Activated T-helper 9 cell treated with anti-CD3 and anti-CD28 coated beads, Interleukin-2, amount 50 U/mL, for 16 hours (primary cell): ENCODE measurements around the gene FARSB.
"Not testable (repeated sequence)": the region's sequence is repeated elsewhere in the genome, so short reads cannot be mapped to it uniquely, and the experiment has no call there.

Source experiments
- DNase-seq: peaks from one replicate; pipeline ENCODE4 v3.0.0-alpha.2; 2020; ENCODE audit warnings: low read depth

Gene FARSB

DNA sequence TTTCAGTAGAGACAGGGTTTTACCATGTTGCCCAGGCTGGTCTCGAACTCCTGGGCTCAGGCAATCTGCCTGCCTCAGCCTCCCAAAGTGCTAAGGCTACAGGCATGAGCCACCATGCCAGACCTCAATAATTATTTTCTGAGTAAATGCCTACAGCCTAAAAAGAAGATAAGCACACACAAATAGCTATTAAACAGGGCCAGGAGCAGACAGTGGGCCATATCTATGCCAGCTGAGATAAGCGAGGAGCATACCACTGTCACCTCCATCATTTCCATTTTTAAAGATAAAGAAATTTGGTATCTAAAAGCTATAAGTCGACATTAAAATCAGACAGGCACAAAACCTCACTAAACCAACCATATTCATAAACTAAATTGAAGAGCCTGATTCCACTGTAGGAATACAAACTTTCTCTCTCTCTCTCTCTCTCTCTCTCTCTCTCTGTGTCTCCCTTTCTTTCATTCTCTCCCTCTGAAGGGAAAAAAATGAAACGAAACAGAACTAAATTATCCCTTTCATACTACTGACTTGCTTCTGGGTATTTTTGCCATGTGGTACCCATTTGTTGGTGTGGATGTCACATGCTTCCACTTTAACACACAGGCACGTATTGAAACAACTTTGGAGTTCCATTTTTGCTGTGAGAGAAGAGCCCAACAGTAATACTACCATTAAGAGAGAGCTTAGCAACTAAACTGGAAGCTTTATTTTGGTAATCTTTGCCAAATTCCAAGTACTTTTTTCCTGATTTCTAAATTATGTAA lies 51.0 kb downstream of the FARSB start:
- DNase-seq = no peak

DNA sequence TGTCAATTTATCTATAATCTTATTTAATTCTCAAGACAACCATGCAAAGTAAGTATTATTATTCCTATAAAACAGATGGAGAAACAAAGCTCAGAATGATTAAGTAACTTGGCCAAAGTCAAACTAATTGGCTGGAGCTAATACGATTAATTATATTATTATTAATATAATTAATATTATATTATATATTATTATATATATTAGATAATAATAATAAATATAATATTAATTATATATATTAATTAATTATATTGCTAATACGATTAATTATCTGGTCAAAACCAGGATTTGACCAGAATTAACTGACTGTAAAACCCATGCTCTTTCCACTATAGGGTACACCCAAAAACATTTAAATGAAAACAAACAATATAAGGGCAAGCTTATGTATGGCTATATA lies 52.4 kb downstream of the FARSB start:
- DNase-seq = no peak

DNA sequence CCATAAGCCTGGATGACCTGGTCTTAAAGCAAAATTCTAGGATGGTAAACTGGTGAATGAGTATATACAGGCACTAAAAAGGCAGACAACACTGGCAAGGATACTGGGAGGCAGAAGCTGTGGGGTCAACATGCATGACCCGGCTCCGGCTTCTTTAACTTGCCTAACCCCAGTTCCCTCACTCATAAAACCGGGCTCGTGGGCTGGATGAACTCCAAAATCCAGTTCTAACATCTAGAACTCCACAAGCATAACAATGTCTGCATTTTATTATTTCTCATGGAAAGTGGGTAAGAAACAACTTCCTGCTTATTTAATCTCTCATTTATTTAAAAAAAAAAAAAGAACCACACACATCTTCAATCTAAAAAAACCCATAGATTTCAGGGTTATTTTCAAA lies 57.3 kb downstream of the FARSB start:
- DNase-seq = no peak

DNA sequence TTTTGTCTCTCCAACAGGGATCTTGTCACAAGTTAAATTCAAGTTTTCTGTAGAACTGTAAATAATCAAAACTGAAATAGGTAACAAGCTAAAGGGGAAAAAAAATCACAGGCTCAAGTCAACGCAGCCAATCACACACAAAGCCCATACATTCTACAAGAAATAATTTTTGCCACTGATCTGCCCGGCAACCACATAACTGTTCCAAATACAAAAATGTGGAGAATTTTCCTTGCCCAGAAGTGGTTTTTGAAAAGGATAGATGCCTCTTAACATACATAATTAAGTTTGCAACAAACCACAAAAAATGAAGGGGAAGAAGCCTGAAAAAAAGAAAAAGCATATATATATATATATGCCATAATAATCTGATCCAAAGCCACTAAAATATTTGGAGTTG lies 60.3 kb downstream of the FARSB start:
- DNase-seq = no peak

DNA sequence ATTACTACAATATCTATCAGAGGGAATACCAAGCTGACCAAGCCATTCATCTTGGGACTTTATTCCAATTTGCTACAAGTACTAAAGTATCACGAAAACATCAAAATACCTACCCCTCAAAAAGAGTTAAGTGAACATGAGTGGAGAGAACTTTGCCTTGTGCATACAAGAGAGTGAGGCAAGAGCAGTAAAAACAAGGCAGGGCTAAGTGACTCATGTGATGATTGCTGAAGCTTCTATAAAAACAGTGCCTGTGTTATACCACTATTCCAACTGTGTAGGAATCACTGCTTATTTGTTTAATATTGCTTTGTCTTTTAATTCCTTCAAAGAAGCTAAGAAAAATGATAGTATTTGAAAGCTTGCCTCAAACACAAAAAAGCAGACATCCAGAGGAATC lies 61.2 kb downstream of the FARSB start:
- no peak for DNase-seq

DNA sequence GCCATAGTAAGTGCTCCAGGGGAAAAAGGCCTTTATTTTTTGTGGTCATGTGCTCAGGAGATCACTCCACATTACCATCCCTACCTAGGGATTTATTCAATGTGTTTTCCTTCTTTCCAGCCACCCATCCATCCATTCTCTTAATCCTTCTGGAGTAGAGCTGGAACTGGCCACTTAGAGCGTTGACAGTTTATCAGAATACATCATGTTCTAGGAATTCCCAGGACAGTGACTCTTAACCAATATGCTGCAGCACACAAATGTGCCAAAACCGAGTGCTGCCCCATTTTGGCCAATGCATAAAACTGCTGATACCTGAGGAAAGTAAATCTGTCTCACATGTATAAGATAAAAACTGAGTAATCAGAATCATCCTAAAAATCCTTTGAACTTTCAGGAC lies 63.7 kb downstream of the FARSB start:
- DNase-seq = no peak

DNA sequence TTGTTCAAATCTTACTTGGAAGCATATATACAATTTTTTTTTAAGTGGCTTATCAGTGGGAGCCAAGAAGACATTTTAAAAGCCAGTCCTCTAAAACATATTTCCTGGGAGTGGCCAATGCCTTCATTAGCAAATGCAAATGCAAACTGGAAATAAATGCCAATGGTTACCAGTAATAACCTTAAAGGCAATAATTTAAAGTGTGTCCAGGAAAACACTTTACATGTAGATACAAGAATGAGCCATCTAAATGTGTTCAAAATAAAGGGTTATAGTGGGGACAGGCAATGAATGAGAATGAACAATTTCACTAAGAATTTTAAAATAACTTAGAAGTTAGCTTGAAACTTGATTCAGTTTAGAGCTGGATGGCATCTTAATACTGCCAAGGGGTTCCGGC lies 64.2 kb downstream of the FARSB start:
- DNase-seq = no peak

DNA sequence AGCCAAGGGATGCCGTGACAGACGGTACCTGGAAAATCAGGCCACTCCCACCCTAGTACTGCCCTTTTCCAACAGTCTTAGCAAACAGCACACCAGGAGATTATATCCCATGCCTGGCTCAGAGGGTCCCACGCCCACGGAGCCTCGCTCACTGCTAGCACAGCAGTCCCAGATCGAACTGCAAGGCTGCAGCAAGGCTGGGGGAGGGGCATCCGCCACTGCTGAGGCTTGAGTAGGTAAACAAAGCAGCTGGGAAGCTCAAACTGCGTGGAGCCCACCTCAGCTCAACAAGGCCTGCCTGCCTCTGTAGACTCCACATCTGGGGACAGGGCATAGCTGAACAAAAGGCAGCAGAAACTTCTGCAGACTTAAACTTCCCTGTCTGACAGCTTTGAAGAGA lies 71.3 kb downstream of the FARSB start:
- DNase-seq = not testable (repeated sequence)

DNA sequence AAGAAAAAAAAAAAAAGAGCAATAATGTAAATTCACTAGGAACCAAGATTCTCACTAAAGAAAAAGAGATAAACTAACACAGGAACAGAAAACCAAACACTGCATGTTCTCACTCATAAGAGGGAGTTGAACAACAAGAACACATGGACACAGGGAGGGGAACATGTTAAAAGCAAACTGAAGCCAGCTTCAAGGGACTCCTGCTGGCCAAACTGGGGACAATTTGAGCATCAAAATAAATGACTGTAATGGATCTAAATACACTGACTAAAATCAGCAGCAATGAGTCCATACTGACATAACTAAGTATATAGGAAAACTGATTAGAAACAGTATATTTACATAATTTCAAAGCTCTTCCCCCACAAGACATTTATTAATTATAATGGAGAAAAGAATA lies 73.0 kb downstream of the FARSB start:
- DNase-seq = no peak

DNA sequence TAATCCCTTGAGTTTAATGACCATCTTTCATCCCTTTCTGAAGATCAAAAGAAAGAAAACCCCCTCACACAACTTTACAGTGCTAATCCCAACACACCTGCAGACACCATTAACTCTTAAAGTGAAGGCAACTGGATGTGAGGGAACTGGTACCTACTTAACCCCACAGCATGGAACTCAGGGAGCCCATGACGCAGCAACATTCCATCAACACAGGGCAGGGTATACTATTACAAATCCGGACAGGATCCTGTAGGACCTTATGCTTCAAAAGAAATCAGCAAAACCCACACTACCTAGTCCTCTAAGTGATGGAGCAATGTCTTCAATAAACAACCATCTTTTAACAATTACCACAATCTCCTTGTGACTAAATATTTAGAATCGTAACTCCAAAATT lies 78.6 kb downstream of the FARSB start:
- no peak for DNase-seq

DNA sequence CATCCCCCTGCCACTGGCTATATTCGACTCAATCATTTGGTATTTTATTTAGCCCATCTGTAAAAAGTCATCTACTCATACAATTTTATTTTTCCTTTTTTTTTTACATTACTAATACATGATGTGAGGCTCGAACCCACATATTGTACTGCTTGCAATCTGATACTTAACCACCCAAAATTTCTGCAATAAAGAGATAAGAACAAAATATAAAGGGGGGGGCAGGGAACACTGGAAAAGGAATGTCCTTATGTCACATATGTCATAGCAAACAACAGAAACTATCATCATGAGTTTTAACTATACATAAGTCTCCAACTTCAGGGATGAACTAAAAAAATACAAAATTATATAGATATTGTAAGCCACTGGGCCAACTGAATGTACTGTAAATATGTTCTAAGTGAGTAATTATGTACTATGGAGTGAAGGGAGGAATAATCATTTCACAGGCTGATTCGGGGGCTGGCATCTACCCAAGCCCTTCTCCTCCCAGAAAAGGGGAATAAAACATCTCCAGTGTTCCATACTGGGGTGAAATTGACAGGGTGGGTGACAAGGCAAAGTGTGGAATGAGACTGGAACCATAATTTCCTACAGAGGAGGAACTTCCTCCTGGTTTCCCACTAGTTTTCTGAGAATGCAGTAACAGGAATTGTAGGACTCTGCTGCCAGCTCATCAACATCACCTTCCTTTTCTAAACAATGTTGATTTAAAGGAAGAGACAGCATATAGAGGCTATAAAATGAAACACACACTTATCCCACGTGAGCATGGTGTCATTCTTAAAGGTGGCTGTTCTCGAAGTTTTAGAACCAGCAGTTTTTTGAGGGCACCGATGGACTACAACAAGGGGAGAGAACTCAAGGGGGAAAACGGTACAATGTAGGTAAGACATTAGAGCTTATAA lies 79.5 kb downstream of the FARSB start:
- DNase-seq = no peak

DNA sequence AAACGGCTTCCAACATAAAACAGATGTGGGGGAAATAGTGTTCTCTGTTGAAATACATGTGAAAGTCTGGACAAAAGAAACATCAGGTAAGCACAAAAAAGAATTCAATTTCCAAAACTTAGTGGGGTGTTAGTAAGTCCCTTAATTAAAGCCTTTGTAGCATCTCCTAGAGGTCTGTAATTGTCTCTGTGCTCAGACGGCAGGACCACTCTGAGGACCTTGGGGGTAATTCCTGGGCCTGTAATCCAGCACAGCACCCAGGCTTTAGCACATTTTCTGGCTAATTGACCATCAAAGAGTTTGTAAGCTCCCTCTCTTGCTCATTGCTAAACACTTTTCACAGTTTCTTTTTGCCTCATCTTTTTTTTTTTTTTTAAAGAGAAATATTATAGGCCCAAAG lies 80.3 kb downstream of the FARSB start:
- no peak for DNase-seq

DNA sequence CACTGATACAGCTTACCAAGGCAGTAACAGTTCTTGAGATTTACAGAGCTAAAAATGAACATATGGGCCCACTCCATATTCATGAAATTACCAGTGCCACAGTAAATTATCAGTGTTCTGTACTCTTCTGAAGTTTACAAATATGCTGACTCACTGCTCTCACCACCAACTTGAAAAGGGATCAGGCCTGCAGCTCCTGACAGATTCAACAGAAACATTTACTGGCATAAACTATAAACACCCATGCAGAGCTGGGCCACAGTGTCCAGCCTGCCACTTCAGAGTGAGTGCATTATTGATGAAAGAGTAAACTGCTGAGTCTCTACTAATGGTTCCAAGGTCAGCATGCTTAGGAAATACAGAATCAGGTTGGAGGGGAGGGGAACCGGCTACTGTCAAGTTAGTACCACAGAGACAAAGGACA lies 83.1 kb downstream of the FARSB start:
- no peak for DNase-seq

DNA sequence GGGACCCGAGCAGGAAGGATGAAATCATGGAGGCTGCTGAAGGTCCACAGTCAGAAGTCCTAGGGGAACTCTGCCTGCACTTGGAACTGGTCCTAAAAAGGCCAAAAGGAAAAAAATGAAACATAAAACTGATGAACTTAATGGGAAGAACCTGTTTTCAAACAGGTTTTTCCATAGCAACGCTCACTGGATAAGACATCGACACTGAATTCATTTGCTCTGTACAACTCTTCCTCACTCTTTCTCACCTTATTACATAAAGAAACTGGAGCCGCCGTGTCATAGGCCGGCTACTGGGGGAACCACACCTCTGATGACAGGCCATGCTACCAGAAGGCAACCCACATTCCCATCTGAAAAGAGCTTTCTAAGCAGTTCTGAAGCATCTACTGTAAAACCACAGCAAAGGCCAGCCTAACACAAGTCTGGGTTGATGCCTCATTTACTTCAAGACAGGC lies 83.6 kb downstream of the FARSB start:
- DNase-seq = no peak

DNA sequence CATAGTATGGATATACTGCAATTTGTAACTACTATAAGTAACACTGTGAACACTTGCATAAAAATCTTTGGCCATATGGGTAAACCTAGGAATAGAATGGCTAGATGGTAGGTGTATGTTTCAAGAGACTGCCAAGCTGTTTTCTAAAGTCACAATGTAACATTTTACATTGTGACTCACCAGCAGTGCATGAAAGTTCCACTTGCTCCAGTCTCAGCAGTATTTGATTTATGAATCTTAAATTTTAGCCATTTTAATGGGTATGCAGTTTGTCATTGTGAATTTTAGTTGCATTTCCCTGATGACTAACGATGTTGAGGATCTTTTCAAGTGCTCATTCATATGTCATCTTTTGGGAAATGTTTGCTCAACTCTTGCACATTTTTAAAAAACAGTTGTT lies 86.1 kb downstream of the FARSB start:
- DNase-seq = no peak

DNA sequence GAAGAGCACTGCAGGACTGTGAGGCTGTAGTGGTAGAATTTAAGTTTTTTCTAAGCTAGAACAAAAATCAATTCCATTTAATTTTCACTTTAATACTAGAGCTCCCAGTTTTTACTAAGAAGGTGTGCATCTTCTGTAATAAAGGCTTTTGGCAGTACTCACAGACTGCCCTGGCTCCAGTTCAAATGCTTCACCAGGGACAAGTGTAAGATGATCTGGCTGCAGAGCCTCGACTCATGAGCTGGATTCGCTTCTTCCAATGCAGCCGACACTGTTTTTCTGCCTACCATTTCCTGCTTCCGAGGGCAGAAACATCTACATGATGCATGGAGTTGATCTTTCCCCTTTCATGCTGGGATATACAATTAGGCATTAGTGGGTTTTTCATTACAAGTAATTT lies 87.0 kb downstream of the FARSB start:
- DNase-seq = no peak

DNA sequence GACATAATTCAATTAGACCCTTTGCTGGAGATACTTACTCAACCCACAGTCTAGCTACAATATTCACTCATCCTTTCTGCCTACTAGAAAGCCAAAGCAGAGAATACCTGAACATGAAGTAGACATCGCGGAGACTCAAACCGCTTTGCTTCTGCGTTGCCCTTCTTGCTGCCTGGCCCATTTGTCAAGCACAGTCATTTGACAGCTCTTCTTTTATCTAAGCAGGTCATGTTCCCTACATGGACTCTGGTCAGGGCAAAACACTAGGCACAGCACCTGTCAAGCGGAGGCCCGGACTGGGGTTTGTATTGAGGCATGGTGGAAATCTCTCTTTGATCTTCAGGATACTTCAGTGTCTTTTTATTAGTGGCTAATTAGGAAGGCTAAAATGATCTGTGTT lies 89.7 kb downstream of the FARSB start:
- DNase-seq = no peak

DNA sequence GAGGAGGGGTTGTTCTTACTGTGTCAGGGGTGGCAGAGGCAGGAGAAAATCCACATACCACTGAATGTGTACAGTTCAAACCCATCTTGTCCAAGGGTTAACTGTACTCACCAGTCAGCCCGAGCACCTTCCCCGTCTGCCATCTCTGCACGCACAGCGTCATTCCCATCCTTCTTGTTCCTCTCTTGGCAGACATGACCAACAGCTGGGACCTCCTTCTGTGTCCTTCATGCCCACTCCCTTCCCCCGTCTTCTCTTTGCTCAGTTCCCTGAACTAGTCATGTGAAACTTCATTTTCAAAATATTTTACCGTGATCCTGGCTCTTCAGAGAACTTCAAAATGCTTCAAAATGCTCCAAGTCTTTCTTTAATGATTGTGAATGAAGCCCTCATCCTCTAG lies 92.0 kb downstream of the FARSB start:
- DNase-seq = no peak

DNA sequence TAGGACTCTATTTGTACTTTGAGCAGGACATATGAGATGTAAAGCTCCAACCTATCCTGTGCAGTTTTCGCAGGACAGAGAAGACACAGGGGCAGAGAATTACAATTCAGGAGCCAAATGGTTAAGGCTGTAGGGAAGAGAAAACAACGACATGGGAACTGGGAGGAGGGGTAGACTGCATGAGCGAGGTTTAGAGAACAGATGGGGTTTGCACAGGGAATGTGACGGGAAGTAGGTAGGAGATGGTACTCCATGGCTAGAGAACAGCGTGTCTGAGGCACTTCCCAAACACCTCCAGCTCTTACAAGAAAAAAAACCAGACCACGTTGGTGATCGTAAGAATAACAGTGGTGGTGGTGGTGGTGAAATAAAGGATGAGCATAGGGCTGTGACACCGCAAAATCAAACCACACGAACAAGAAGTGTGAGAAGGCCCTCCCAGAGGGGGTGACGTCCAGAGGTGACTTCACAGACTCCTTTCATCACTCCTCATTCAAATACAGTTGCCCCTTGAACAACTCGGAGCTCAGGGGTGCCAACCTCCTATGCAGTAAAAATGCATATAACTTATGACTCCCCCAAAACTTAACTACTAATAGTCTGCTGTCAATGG lies 92.7 kb downstream of the FARSB start:
- no peak for DNase-seq

DNA sequence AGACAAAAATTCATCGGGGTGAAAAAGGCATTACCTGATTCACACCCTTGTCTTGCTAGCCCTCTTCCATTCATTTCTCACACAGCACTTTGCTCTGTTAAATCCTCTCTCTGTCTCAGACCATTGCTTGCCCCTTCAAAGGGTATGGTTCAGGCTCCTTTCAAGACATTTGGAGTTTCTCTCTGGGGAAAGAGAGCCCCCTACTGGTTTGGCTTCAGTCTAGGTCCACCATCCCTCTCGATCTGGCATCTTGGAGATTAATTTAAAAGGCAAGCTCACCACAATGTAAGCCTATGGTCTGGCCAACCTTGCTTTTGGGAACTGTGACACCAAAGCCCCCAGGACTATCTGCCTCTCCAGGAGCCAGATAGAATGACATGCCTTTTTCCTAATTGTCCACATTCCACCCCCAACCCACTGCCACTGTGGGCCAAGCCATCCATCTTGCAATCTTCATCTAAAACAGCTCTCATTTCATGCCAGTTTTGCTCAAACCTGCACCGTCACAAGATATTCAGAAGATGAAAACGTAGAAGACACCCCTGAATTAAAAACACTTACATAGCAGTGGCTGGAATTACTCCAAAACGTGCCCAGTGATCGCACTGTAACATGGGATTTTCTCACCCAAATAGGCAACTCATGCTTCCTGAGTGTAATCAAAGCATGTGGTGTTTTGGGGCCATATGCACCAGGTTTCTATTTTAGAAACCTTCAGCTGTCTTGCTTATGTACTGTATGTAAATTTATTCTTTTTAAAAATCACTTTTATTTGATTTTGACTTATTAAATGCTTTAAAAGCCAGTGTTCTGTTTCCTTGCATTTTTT lies 93.9 kb downstream of the FARSB start:
- no peak for DNase-seq

DNA sequence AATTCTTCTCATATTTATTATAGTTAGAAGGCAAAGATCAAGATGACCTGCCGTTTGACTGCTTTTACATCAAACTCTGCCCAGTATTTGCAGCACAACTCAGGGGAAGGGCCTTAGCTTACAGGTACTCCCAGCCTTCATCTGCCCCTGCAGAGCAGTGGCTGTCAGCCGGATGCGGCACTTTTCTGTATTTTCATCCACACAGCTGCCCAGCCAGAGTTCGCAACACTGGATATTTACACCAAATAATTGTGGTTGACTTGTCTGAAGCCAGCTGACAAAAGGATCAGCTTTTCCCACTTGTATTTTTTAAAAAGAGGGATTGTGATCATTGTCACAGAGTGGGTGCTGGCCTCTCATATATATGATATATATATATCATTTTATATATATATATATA lies 94.7 kb downstream of the FARSB start:
- no peak for DNase-seq

DNA sequence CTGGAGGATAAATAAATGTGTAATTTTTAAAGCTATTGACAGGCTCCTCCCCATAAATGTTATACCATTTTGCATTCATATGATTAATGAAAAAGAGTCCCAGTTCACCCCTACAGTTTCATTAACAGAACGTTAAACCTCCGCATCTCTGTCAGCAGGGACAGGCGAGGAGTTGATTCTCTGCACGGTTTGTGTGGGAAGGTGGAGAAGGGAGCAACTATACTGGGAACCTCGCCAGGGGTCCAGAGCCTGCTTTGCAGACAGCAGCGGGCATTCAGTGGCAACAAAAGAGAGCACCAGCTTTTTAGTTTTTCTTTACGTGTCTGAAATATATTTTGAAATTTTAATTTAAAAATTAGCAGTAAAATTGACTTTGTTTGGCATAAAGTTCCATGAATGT lies 101.4 kb downstream of the FARSB start:
- no peak for DNase-seq
